MCF 10A (cell line): ENCODE results near the gene OGDHL. TPM values are rescaled to one million over a fixed set of nuclear protein-coding genes. Genes with fewer than 3 reads are reported as not detected.
"Not testable (repeated sequence)": the region's sequence is repeated elsewhere in the genome, so short reads cannot be mapped to it uniquely, and the experiment has no call there.

Experiments
- BruUV-seq: library from RNA; stranded (reverse); fragments of 400-500 nt; replicated peaks from 2 replicates; lab custom pipeline; 2021; lab: Mats Ljungman, UMichigan
- CTCF ChIA-PET: fragments of 300-600 bp; sonication (Branson Sonifier 250); formaldehyde crosslinking; extraction: SDS; loops from one replicate; lab custom pipeline; 2021; ENCODE audit warnings: antibody characterized with exemption, inconsistent platforms; lab: Yijun Ruan, JAX
- POLR2A ChIA-PET: fragments of 300-600, 350-650 bp; sonication (Branson Sonifier 250); formaldehyde crosslinking; extraction: SDS; loops from one replicate; lab custom pipeline; 2020; ENCODE audit warnings: antibody characterized with exemption, inconsistent platforms; lab: Yijun Ruan, JAX
- DNase-seq: peaks from one replicate; pipeline ENCODE4 v3.0.0-alpha.2; 2018; ENCODE audit not compliant: unreplicated experiment
- H3K27ac Mint-ChIP-seq: one replicate; pipeline ENCODE4 v1.8.0; 2022; ENCODE audit warnings: mild to moderate bottlenecking, low read depth, mixed read lengths; ENCODE audit not compliant: unreplicated experiment
- H3K27me3 Mint-ChIP-seq: one replicate; pipeline ENCODE4 v1.8.0; 2022; ENCODE audit warnings: mixed read lengths; ENCODE audit not compliant: insufficient read depth, unreplicated experiment
- H3K36me3 Mint-ChIP-seq: one replicate; pipeline ENCODE4 v1.8.0; 2022; ENCODE audit warnings: mild to moderate bottlenecking, moderate library complexity, mixed read lengths; ENCODE audit not compliant: insufficient read depth, unreplicated experiment
- H3K4me1 Mint-ChIP-seq: one replicate; pipeline ENCODE4 v1.8.0; 2022; ENCODE audit warnings: mixed read lengths; ENCODE audit not compliant: insufficient read depth, unreplicated experiment
- H3K4me3 Mint-ChIP-seq: one replicate; pipeline ENCODE4 v1.8.0; 2022; ENCODE audit warnings: mild to moderate bottlenecking, moderate library complexity, mixed read lengths; ENCODE audit not compliant: unreplicated experiment
- H3K9me3 Mint-ChIP-seq: one replicate; pipeline ENCODE4 v1.8.0; 2022; ENCODE audit warnings: mixed read lengths; ENCODE audit not compliant: unreplicated experiment
- CTCF ChIP-seq: fragments of 200-600 bp; IDR thresholded peaks from one replicate; pipeline ENCODE4 v1.8.0; 2022; ENCODE audit warnings: antibody characterized with exemption, mild to moderate bottlenecking; ENCODE audit not compliant: unreplicated experiment
- intact Hi-C: fragments of 100-400 bp; cut with micrococcal nuclease; formaldehyde crosslinking; loops from 2 replicates; pipeline ENCODE4 v1.14.1; 2022
- total RNA-seq: library from RNA; stranded (reverse); gene quantifications from 2 replicates; pipeline ENCODE4 v1.2.3, GENCODE V29; 2022

OGDHL gene
- total RNA-seq, 1 experiment from 2014 or later = 0.28 TPM

DNA sequence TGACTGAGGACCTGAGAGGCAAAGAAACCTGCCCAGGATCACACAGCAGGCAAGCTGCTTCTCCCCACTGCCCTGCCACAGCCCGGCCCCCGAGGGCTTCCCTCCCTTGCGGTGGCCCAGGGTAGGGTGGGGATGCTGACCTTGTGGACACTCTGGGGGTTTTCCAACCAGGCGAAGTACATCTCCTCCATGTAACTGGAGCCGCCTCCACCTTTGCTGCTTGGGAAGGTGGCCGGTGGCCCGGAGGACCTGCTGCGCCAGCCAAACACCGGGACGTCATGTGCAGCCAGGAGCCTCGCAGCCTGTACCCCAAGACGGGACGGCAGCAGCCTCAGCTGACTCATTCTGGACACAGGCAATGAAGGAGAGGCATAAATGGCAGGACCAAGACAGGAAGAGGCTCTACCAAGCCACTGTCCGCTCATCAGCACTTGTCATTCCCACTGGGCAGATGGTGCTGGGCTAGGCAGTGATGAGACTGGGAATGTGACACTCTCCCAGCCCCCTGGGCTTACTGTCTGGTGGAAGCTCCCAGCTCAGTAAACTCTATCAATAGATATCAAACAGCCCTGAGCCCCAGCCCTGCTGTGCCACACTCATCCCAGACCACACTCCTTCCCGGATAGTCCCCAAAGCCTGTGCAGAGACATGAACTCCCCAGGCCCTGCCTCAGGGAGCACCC is 3.7 kb downstream of the OGDHL start:
- Mint-ChIP-seq H3K36me3 (no peaks in the 10 kb centered on the region), H3K4me1 (peaks cover 6% of the 10 kb centered on the region), H3K27me3 (peaks cover 24% of the 10 kb centered on the region), H3K4me3 (no peak overlapping the region), H3K9me3 (no peaks in the 10 kb centered on the region), H3K27ac (no peak overlapping the region)
- TF ChIP-seq CTCF = no peak
- DNase-seq = no peak
- no TSS peak for BruUV-seq
- ChIA-PET CTCF (no interaction called here), POLR2A (no interaction called here)
- intact Hi-C loops = no loop called here

GRCh38 chr10:49756641-49757040 is 5.5 kb downstream of the OGDHL start:
- Mint-ChIP-seq H3K27me3 (peaks cover 12% of the 10 kb centered on the region), H3K36me3 (no peaks in the 10 kb centered on the region), H3K4me1 (no peaks in the 10 kb centered on the region), H3K4me3 (no peak overlapping the region), H3K27ac (no peak overlapping the region), H3K9me3 (no peaks in the 10 kb centered on the region)
- no peak for TF ChIP-seq CTCF
- DNase-seq = no peak
- intact Hi-C loops = no loop called here
- CTCF ChIA-PET = no interaction called here
- BruUV-seq = no TSS peak
- POLR2A ChIA-PET = no interaction called here

GRCh38 chr10:49756031-49756430 is 6.1 kb downstream of the OGDHL start:
- BruUV-seq = no TSS peak
- Mint-ChIP-seq H3K27me3 (peaks cover 12% of the 10 kb centered on the region), H3K36me3 (no peaks in the 10 kb centered on the region), H3K4me1 (no peaks in the 10 kb centered on the region), H3K27ac (no peak overlapping the region), H3K9me3 (no peaks in the 10 kb centered on the region), H3K4me3 (no peak overlapping the region)
- intact Hi-C loops = no loop called here
- ChIA-PET POLR2A (no interaction called here), CTCF (interaction anchor here (0.6 to 2.1 kb wide), 2 partner anchors 151 to 162 kb away, joined by 3 to 5 read pairs; no protein-coding TSS in a partner anchor)
- DNase-seq = no peak
- TF ChIP-seq CTCF = no peak

GRCh38 chr10:49754951-49755350 is 7.2 kb downstream of the OGDHL start:
- H3K4me1 Mint-ChIP-seq, H3K4me3 Mint-ChIP-seq: not testable (repeated sequence)

More at GRCh38 chr10:49754951-49755350, 7.2 kb downstream of the OGDHL start:
- DNase-seq, intact Hi-C loops, H3K27ac Mint-ChIP-seq, H3K9me3 Mint-ChIP-seq, BruUV-seq, POLR2A ChIA-PET, H3K36me3 Mint-ChIP-seq: not testable (repeated sequence)
- CTCF ChIA-PET = interaction anchor here (2.1 kb wide), 1 partner anchor 161 kb away, joined by 5 read pairs; no protein-coding TSS in a partner anchor
- peaks cover 12% of the 10 kb centered on the region for H3K27me3 Mint-ChIP-seq
